Mucosa of gallbladder (tissue), 1 donor: Measurements from ENCODE around the gene RHEBL1. TPM values are rescaled to one million over a fixed set of nuclear protein-coding genes. Genes with fewer than 3 reads are reported as not detected.

Source experiments
- DNase-seq: peaks from one replicate; pipeline ENCODE4 v3.0.0-alpha.2; 2020; ENCODE audit warnings: low spot score
- total RNA-seq: library from RNA; stranded (reverse); gene quantifications from one replicate; pipeline ENCODE4 v1.2.1, GENCODE V29; 2021
- donor health status: DM: no; HTN: no; CAD: no.

The RHEBL1 gene
- total RNA-seq, 1 donor from 2014 or later: 0.29 TPM

DNA sequence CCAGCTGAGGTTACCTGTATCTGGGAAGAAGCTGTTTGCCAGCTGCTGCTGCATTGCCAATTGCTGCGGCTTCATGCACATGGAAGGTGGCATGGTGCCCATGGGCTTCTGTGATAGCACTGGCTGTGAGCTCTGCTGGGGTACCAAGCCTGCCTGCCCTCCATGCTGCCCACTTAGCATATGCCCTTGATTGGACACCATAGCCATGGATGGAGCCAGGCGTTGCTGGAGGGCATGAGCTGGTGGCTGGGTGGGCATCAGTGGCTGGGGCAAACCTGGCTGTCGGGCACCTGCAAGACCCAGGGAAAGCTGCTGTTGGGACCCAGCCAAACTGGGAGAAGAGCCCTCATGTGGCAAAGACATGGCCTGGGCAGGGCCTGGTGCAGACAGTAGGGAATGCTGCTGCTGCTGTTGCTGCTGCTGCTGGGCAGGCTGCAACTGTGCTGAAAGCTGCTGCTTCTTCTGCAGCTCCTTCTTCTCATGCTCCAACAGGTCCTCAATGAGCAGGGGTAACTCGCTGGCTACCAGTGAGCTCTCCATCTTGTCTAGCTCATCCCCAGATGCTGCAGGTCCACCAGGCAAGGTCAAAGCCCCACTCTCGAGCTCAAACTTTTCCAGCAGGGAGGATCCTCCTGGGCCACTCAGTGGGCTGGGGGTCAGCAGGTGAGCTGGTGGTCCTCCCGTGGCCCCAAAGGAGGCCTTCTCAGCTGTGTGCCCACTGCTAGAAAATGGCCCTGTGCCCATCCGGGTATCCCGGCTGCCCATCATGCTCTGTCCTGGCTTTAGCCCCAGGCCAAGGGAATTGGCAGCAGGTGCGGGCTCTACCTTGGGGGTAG is 32.5 kb downstream of the RHEBL1 start:
- DNase-seq: no peak

DNA sequence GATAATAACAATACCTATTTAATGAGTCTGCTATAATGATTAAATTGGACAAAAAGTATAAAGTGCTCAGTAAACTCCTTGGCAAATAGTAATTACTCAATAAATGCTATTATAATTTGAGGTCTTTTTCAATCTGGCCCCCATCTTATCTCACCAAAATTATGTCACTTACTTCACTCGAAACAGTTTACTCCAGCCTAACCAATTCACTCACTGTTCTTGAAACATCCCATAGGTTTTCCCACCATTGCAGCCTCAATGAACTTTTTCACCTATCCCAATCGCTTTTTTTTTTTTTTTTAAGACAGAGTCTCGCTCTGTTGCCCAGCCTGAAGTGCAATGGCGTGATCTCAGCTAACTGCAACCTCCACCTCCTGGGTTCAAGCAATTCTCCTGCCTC is 33.8 kb downstream of the RHEBL1 start:
- DNase-seq: no peak

DNA sequence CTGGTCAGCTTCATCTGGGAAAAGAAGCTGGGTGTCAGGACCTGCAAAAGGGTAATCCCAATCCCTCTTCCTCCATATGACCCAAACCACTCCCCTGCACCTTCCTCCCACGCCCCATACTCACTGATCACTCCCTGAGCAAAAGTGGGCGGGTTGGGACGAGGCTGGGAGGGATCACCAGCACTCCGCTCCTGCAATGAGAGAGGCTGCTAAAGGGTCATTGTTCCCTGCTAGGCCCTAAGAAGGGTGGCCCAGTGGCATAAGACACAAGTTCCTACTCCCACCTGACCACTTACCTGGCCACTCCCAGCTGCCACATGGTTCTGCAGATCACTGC is 35.5 kb downstream of the RHEBL1 start:
- DNase-seq: no peak

DNA sequence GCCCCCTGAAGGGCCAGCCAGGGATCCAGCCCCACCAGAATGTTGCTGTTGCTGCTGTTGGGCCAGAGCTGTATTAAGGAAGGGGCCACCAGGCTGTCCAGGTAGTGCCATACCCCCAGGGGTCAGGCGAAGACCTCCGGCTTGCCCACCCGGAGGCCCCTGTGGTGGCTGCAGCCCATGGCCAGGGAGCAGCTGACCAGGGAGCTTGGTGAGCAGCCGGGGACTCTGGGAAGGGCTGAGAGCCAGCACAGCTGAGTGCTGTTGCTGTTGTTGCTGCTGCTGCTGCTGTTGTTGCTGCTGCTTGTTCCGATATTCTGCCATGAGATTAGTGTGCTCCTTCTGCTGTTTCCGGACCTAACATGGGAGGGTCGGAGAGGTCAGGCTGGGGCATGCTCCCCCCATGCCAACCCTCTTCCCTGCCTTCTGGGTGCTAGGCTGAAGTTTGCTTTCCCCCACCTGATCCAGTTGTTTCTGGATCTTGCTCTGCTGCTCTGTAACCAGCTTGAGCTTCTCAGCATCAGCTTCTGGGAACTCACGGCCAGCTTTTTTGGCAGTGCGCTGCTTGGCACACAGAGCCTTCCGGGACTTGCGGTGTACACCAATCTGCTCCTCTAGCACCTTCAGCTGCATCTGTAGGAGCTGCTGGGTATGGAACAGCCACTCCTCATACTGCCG is 36.0 kb downstream of the RHEBL1 start:
- DNase-seq: no peak

DNA sequence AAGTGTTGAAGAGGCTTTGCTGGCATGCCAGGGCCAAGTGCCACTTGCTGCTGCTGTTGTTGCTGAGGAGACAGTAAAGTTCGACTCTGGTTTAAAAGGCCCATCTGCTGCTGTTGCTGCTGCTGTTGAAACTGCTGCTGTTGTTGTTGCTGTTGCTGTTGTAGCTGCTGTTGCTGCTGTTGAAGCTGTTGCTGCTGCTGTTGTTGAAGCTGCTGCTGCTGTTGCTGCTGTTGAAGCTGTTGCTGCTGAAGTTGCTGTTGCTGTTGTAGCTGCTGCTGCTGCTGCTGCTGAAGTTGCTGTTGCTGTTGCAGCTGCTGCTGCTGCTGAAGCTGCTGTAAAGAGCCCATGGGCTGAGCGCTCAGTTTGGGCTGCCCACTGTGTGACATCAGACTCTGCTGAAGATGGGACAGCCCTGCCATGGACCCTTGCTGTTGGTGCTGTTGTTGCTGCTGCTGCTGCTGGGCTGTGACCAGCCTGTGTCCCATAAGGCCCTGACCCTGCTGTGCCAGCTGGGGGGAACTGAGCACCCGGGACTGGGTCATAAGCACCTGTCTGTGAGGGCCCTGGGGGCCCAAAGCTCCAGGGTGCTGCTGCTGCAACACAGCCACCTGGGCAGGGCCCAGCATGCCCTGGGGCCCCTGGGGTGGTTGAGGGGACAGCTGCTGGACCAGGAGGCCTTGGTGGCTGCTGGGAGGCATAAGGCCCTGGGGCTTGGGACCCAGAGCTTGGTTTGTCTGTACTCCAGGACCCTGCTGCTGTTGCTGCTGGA is 36.9 kb downstream of the RHEBL1 start:
- DNase-seq: no peak

DNA sequence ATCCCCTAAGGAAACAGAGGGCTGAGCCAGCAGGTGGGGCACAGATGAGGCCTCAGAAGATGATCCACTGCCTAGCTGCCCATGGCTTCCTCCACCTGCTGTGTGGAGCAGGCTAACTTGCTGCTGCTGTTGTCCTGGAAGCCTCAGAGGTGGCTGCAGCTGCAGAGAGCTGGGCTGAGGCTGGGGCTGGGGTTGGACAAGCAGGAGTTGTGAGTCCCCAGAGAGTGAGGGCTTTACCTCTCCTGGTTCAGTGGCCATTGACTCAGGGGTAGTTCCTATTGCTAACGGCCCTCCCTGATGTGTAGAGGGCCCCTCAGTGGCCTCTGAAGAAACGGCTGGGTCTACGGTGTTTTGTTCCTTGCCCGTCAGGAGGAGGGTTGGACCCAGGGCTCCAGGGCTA is 37.5 kb downstream of the RHEBL1 start:
- DNase-seq: no peak

DNA sequence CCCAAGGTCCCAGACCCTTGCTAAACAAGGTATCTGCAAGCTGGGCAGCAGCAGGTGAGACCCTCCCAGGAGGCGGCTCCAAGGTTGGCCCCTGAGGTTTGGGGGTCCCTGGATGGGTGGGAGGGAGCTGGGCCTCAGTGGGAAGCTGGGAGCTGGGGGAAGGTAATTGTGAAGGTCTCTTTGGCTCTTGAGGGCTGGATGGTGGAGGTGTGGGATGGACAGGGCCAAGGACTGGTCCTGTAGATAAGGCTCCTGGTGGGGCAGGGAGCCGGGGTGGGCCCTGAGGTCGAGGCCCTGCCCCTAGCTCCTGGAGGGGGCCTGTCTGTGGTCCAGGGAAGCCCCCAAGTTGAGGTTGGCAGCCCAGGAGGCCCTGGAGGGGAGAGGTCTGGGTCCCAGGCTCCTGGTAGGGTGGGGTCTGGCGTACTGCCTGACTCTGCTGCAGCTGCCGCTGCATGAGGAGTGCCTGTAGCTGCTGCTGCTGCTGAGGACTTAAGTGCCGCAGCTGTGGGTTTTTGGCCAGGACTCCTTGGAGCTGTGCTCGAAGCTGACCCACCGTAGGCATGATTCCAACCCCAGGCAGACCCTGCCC is 38.1 kb downstream of the RHEBL1 start:
- no peak for DNase-seq

DNA sequence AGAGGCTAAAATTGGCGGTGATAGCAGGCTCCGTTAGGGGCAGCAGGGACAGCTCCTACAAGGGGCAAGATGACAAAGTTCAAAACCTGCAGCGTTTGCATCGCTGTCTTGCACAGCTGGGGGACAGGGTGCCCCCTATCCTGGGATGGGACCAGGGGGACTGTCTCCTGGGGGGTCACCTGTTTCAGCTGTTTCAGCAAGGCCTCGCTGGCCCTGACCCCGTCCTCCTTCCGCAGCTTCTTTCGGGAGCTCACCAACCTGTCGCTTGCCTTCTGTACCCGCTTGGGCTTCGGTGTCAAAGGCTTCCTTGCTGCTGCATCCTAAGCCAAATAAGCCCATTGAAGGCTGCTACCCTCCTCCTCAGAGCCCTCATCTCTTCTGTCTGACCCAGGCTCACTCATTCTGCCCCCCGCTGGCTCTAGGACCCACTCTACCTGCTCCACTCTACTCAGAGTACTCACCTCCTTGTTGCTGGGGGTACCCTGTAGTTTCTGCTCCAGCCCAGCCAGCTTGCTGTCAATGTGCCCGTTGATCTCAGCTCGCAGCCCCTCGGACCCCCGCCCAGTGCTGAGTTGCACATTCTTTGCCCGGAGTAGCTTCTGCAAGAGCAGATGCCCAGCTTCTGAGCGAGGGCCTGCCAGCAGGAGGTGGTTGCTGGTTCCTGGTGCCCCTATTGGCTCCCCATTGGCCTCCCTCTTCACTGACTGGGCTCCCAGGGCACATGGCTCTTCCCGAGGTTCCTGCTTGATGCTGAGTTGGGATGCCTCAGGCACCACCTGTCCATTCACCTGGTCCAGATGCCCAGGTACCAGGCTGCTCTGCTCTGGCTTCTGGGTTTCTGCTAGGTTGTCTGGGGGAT is 38.8 kb downstream of the RHEBL1 start:
- DNase-seq: no peak

DNA sequence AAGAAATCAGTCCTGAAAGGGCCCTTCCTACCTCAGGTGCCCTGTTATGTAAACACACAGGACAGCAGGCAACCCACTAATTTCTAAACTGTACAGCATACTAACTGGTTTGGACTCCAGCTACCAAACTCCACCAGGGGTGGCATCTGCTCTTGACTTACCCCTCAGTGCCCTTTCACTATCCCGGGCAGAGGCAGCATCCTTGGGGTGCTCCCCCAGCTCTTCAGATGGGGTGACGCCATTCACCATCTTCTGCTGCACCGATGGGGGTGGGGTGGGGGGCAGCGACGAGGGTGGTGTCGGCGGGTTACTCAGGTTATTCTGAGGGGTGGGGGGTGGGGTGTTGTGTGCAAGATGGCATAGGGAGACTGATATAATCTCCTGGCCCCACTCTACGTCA is 39.7 kb downstream of the RHEBL1 start:
- no peak for DNase-seq

DNA sequence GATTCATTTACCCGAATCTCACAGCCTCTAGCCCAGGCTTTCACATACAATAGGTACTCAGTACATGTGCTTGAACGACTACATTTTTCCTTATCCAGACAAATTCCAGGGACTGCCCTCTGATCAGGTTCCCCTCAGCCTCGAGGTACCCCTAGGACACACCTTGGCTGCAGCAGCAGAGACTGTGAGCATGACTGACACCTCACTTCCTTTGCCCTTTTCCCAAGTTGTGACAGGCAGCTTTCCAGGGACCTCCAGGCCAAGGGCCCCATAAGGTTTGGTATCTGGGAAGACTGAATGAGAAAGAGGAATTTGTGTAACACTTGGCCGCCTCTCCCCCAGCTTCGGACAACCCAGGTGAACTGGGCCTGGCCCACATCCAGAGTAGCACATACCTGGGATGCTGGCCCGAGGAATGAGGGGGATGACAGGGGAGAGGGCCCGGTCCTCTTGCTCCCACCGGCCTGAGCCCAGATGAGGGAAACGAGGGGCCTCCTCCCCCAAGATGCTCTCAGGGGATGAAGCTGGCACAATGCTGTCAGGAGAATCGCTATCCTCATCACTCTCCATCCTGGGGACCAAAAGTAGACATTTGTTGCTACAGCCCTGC is 41.0 kb downstream of the RHEBL1 start:
- no peak for DNase-seq

DNA sequence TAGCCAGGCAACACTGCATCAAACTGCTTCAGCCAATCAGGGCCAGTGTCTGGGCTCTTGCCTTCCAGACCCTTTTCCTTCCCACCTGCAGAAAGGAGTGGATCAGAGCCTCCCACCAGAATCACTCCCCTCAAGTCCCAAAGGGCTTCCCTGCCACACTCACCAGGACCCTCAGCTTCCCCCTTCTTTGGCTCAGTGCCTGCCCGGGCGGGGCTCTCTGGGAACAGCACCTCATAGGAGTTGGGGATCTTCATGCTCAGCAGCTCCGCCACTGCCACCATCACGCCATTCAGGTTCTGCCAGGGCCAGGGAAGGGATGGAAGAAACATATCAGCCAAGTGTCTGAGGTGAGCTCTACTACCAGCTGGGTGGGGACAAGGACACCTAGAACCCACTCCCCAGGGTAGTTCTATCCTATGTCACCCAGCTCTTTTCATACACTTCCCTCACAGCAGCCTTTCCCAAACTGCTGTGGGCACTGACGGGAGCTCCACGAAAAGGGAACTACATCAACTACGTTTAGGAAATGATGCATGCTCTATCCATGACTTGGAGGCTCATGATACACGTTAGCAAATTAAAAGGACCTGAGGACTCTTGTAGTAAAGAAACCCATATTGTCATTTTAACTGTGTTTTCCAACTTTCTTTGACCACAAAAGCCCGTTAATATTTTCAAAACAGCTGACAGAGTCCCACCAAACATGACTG is 41.8 kb downstream of the RHEBL1 start:
- no peak for DNase-seq

DNA sequence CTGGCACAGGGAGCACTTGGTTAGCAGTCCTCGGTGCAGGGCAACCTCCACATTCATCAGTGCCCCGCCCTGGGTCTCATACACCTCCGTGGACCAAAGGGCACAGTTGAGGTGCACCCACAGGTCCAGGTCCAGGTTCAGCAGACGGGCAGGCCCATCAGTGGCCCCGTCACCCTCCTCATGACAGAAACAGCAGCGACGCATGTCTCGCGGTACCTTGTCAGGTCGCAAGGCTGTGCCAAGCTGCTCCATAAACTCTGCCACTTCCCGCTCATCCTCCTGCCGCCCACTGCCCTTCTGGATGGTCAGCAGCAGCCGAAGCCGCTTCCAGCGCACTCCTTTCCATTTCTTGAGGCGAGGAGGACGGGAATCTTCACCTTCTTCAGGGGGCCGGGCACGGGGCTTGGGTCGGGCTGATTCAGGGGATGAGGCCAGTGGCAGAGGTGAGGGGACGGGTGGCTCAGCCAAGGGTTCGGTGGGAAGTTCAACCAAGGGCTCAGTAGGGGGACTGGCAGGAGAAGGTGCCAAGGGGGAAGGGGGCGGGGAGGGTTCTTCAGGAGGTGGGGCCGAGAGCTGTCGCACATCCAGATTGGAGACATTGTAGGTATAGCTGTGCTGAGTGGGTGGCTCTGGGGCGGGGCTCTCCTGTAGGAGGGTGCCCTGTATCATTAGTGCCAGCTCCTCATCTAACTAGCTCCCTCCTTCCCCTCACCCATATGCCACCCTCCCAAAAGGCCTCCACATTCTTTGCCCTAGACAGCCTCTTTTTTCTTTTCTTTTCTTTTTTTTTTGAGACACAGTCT is 42.9 kb downstream of the RHEBL1 start:
- no peak for DNase-seq

DNA sequence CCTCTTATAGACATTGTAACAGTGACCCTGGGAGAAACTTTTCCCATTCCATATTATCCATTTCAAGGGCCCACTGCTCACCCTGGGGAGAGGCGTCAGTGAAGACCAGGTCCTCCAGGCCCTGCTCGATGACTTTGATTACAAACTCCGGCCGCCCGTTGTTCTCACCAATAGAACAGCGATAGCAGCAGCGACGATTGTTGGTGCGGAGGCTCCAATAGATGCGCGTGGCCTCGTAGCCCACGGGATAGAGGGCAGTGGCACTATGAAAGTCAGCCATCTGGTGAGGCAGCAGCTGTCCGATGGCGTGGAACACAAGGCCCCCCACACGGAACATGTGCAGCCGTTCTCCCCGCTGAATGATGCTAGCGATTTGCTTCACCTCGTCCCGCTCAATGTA is 43.7 kb downstream of the RHEBL1 start:
- no peak for DNase-seq

DNA sequence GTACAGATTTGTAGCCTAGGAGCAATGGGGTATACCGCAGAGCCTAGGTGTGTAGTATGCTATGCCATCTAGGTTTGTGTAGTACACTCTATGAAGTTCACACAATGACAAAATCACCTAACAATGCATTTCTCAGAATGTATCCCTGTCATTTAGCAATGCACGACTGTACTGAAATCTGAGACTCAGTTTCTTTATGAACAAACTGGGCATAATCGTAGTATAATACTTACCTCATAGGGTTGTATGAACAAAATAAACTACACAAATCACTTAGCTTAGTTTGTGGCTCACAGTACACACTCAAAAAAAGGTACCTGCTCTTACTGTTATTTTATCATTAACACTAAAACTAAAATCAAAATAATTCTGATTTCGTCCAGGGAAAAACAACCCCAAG is 44.3 kb downstream of the RHEBL1 start:
- no peak for DNase-seq

DNA sequence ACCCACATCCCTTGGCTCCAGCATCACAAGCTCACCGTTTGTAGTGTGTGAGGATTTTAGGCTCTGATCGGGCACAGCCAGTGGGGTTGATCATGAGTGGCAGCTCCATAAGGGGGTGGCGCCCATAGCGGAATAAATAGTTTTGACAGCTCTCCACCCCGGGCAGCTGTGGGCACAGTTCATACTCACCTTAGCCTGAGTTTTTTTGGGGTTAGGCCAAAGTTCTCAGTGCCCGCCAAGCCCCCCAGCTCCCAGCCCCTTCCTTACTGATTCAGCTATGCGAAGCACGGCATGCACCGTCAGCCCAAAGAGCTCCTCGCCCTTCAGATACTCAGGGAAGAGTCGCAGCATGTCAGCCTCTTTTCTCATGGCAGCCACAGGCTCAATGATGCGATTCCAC is 45.2 kb downstream of the RHEBL1 start:
- no peak for DNase-seq

DNA sequence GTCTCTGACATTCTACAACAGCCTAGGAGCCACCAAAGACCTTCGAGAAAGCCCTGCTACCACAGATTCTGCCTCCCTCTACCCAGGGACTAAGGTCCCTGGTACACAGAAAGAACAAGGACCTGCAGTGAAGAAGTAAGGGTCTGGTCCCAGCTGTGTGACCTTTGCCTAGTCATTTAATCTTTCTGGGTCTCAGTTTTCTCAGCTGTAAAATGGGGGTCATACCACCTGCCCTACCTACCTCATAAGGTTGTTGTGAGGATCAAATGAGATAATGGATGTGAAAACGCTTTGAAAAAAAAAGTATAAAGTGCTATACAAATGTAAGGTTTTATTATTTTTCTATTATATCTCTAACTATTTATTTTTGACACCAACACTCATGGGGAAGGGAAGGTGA is 46.0 kb downstream of the RHEBL1 start:
- no peak for DNase-seq

DNA sequence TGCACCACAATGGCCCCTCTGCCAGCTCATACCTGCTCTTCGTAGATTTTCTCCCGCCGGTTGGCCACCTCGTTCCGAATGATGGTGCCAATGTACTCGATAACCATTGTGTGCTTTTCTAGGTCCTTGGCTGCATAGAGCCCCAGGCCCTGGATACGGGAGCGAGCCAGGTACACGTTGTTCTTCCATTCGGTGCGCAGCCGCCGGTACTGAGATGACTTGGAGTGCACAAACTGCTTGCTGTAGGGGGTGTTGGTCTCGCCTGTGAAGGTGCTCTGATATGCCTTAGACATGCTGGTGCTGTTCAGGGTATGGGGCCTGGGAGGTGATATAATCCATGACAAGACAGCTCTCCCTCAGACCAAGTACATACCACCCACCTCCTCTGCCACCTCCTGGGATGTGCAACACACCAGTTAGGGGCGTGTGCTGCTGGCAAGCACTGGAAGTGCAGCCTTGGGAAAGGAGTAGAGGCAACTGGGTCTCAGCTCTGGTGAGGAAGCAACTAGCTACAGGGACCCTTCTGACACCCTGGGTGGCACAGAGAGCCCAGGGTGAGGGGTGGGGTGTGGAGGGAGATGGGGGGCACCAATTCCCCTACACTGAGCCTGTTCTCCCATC is 47.1 kb downstream of the RHEBL1 start:
- no peak for DNase-seq

DNA sequence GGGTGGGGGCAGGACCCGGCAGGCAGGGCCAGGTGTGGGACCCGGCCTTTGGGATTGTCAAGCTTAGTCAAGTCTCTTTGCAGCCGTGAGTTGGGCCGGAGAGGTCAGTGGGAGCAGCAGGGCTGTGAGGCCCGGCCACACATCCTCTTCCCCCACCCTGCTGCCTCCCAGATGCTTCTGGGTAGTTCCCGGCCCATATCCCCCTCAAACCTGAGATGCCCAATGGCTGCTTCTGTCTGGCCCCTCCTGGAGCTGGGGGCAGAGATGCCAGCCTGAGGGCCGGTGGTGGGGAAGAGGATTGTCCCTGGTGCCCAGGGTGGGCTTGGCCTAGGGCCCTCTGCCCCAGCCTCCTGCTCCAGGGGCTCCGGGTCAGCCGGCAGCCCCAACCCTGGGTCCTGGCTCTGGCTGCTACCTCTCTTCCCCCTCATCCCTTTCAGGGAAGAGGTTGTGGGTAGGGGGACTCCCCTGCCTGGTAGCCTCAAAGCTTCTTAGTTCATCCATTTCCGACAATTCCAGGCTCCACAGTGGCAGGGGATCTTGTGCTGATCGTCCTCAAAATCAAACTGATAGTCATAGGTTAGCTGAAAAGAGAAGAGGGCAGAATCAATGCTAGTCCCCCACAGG is 48.4 kb downstream of the RHEBL1 start:
- DNase-seq: no peak

DNA sequence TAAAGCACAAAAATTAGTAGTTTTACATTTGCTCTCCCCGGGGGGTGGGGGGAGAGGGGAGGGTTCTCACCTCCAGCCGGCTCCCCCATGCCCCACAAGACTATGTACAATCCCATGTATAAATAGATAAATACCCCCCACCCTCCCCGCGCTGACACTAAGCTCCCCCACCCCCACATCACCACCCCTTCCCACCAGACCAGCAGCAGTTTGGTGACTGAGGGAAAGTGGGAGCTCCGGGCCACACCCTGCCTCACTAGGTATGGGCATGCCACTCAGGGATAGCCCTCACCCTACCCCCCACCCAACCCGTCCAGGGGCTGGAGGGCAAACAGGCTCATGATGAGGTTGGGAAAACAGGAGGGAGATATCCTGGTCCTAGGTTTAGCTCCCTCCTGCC is 49.3 kb downstream of the RHEBL1 start:
- DNase-seq: no peak
